WTC11 (cell line): ENCODE measurements around the gene UPF2. TPM values are rescaled to one million over a fixed set of nuclear protein-coding genes. Genes with fewer than 3 reads are reported as not detected.

Source experiments
- ATAC-seq: fragments of 200-7000 bp; cut with Tn5 transposase; 2 replicates; pipeline ENCODE4 v1.10.0; 2021; ENCODE audit warnings: mild to moderate bottlenecking, moderate library complexity
- CTCF ChIA-PET: fragments of 300-600 bp; sonication (Branson Sonifier 250); formaldehyde crosslinking; loops from one replicate; lab custom pipeline; 2021; ENCODE audit warnings: antibody characterized with exemption; lab: Charles Lee
- POLR2A ChIA-PET: fragments of 350-600 bp; sonication (Branson Sonifier 250); formaldehyde crosslinking; loops from one replicate; lab custom pipeline; 2021; ENCODE audit warnings: antibody characterized with exemption; lab: Charles Lee
- DNase-seq: peaks from one replicate; pipeline ENCODE4 v3.0.0; 2021; ENCODE audit warnings: low spot score
- H3K27ac Mint-ChIP-seq: 2 replicates; pipeline ENCODE4 v1.8.0; 2021; ENCODE audit warnings: mixed read lengths
- H3K27me3 Mint-ChIP-seq: 2 replicates; pipeline ENCODE4 v1.8.0; 2021; ENCODE audit warnings: low read depth, mild to moderate bottlenecking, moderate library complexity, mixed read lengths
- H3K36me3 Mint-ChIP-seq: 2 replicates; pipeline ENCODE4 v1.8.0; 2021; ENCODE audit warnings: mixed read lengths
- H3K4me1 Mint-ChIP-seq: 2 replicates; pipeline ENCODE4 v1.8.0; 2022; ENCODE audit warnings: mixed read lengths
- H3K4me3 Mint-ChIP-seq: 2 replicates; pipeline ENCODE4 v1.8.0; 2021; ENCODE audit warnings: mild to moderate bottlenecking, moderate library complexity, mixed read lengths
- H3K9me3 Mint-ChIP-seq: 2 replicates; pipeline ENCODE4 v1.8.0; 2021; ENCODE audit warnings: mixed read lengths
- ATF1 ChIP-seq: sonication (generic); formaldehyde crosslinking; IDR thresholded peaks from 2 replicates; pipeline ENCODE4 v1.8.1; 2023; ENCODE audit warnings: mild to moderate bottlenecking, moderate library complexity, missing genetic modification reagents
- ELF4 ChIP-seq: sonication (generic); formaldehyde crosslinking; IDR thresholded peaks from 2 replicates; pipeline ENCODE4 v1.8.1; 2022; ENCODE audit warnings: low read depth, mild to moderate bottlenecking, moderate library complexity, missing genetic modification reagents
- GABPB1 ChIP-seq: sonication (generic); formaldehyde crosslinking; IDR thresholded peaks from 2 replicates; pipeline ENCODE4 v1.8.1; 2023; ENCODE audit warnings: mild to moderate bottlenecking, missing genetic modification reagents
- MXD4 ChIP-seq: fragments of 250-450 bp; sonication (Bioruptor Pico); IDR thresholded peaks from 2 replicates; pipeline ENCODE4 v1.8.0; 2021; ENCODE audit warnings: mild to moderate bottlenecking, moderate library complexity, borderline replicate concordance
- NFYB ChIP-seq: sonication (generic); formaldehyde crosslinking; conservative IDR thresholded peaks from 2 replicates; pipeline ENCODE4 v1.8.0; 2022; ENCODE audit warnings: low read depth, missing genetic modification reagents
- NR2C2 ChIP-seq: sonication (generic); formaldehyde crosslinking; IDR thresholded peaks from 2 replicates; pipeline ENCODE4 v1.8.0; 2022; ENCODE audit warnings: mild to moderate bottlenecking, missing genetic modification reagents
- SMAD4 ChIP-seq: sonication (generic); formaldehyde crosslinking; IDR thresholded peaks from 2 replicates; pipeline ENCODE4 v1.8.0; 2022; ENCODE audit warnings: mild to moderate bottlenecking, missing genetic modification reagents
- SP1 ChIP-seq: sonication (generic); formaldehyde crosslinking; conservative IDR thresholded peaks from 2 replicates; pipeline ENCODE4 v1.8.1; 2022; ENCODE audit warnings: missing genetic modification reagents
- ZNF121 ChIP-seq: sonication (generic); formaldehyde crosslinking; IDR thresholded peaks from 2 replicates; pipeline ENCODE4 v1.8.0; 2023; ENCODE audit warnings: missing genetic modification reagents
- total RNA-seq: library from RNA; stranded (reverse); gene quantifications from 3 replicates; pipeline ENCODE4 v1.2.3, GENCODE V29; 2021
- TF ChIP-seq, protein P1 (sequence below): fragments of 200-600 bp; IDR thresholded peaks from 2 replicates; pipeline ENCODE4 v1.8.0; 2022; ENCODE audit warnings: antibody characterized with exemption
- TF ChIP-seq, protein P2 (sequence below): sonication (generic); formaldehyde crosslinking; IDR thresholded peaks from 2 replicates; pipeline ENCODE4 v1.8.1; 2023; ENCODE audit warnings: mild to moderate bottlenecking, missing genetic modification reagents
- TF ChIP-seq, protein P3 (sequence below): fragments of 250-450 bp; sonication (Bioruptor Pico); IDR thresholded peaks from 2 replicates; pipeline ENCODE4 v1.9.0; 2021; ENCODE audit warnings: mild to moderate bottlenecking, borderline replicate concordance
- TF ChIP-seq, protein P4 (sequence below): fragments of 250-450 bp; sonication (Bioruptor Pico); IDR thresholded peaks from 2 replicates; pipeline ENCODE4 v1.9.0; 2021; ENCODE audit warnings: moderate library complexity, mild to moderate bottlenecking, inconsistent platforms, borderline replicate concordance
- TF ChIP-seq, protein P5 (sequence below): sonication (generic); formaldehyde crosslinking; IDR thresholded peaks from 2 replicates; pipeline ENCODE4 v1.8.1; 2022; ENCODE audit warnings: low read depth, missing genetic modification reagents, borderline replicate concordance
- TF ChIP-seq, protein P6 (sequence below): fragments of 250-450 bp; sonication (Bioruptor Pico); conservative IDR thresholded peaks from 2 replicates; pipeline ENCODE4 v1.9.0; 2021; ENCODE audit warnings: mild to moderate bottlenecking
- TF ChIP-seq, protein P7 (sequence below): sonication (generic); formaldehyde crosslinking; IDR thresholded peaks from 2 replicates; pipeline ENCODE4 v1.8.1; 2022; ENCODE audit warnings: missing genetic modification reagents, borderline replicate concordance
- TF ChIP-seq, protein P8 (sequence below): sonication (generic); formaldehyde crosslinking; IDR thresholded peaks from 2 replicates; pipeline ENCODE4 v1.8.1; 2023; ENCODE audit warnings: mild to moderate bottlenecking, missing genetic modification reagents

The UPF2 gene
- total RNA-seq, 1 experiment from 2014 or later, result 24.3 TPM

DNA sequence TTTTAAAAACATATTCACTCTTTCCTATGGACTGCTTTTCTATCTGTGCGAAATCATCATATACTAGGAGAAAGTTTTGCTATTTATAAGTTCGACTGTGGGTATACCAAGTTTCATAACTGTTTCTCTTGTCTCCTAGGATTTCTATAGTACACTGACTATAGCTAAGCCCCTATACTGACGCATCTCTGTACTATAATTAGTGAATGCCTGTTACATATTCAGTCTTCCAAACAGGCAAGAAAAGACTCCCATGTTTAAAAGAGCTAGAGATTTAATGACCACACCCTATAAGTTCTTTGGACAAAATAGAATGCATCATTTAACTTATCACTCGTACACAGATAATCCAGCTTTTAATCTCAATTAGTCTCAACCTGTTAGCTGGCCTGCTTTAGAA, 80.8 kb downstream of the UPF2 start:
- ChIA-PET CTCF (no interaction called here), POLR2A (no interaction called here)
- H3K4me1 Mint-ChIP-seq, result no peaks in the 10 kb centered on the region
- no peak for ATAC-seq
- no peaks in the 10 kb centered on the region for H3K27me3 Mint-ChIP-seq
- peaks cover 4% of the 10 kb centered on the region; the same call in 1 of the 2 replicates for H3K9me3 Mint-ChIP-seq
- no peak for DNase-seq
- no peak overlapping the region for H3K27ac Mint-ChIP-seq
- TF ChIP-seq, protein P1, sequence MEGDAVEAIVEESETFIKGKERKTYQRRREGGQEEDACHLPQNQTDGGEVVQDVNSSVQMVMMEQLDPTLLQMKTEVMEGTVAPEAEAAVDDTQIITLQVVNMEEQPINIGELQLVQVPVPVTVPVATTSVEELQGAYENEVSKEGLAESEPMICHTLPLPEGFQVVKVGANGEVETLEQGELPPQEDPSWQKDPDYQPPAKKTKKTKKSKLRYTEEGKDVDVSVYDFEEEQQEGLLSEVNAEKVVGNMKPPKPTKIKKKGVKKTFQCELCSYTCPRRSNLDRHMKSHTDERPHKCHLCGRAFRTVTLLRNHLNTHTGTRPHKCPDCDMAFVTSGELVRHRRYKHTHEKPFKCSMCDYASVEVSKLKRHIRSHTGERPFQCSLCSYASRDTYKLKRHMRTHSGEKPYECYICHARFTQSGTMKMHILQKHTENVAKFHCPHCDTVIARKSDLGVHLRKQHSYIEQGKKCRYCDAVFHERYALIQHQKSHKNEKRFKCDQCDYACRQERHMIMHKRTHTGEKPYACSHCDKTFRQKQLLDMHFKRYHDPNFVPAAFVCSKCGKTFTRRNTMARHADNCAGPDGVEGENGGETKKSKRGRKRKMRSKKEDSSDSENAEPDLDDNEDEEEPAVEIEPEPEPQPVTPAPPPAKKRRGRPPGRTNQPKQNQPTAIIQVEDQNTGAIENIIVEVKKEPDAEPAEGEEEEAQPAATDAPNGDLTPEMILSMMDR, result no peak
- TF ChIP-seq, protein P2, sequence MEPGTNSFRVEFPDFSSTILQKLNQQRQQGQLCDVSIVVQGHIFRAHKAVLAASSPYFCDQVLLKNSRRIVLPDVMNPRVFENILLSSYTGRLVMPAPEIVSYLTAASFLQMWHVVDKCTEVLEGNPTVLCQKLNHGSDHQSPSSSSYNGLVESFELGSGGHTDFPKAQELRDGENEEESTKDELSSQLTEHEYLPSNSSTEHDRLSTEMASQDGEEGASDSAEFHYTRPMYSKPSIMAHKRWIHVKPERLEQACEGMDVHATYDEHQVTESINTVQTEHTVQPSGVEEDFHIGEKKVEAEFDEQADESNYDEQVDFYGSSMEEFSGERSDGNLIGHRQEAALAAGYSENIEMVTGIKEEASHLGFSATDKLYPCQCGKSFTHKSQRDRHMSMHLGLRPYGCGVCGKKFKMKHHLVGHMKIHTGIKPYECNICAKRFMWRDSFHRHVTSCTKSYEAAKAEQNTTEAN (CRISPR knock-in tag), result no peak
- TF ChIP-seq NFYB (CRISPR knock-in tag) (no peak), ATF1 (no peak), SMAD4 (CRISPR knock-in tag) (no peak), MXD4 (CRISPR knock-in tag) (no peak), NR2C2 (CRISPR knock-in tag) (no peak), SP1 (CRISPR knock-in tag) (no peak), ELF4 (CRISPR knock-in tag) (no peak), ZNF121 (CRISPR knock-in tag) (no peak), GABPB1 (no peak)
- TF ChIP-seq, protein P3, sequence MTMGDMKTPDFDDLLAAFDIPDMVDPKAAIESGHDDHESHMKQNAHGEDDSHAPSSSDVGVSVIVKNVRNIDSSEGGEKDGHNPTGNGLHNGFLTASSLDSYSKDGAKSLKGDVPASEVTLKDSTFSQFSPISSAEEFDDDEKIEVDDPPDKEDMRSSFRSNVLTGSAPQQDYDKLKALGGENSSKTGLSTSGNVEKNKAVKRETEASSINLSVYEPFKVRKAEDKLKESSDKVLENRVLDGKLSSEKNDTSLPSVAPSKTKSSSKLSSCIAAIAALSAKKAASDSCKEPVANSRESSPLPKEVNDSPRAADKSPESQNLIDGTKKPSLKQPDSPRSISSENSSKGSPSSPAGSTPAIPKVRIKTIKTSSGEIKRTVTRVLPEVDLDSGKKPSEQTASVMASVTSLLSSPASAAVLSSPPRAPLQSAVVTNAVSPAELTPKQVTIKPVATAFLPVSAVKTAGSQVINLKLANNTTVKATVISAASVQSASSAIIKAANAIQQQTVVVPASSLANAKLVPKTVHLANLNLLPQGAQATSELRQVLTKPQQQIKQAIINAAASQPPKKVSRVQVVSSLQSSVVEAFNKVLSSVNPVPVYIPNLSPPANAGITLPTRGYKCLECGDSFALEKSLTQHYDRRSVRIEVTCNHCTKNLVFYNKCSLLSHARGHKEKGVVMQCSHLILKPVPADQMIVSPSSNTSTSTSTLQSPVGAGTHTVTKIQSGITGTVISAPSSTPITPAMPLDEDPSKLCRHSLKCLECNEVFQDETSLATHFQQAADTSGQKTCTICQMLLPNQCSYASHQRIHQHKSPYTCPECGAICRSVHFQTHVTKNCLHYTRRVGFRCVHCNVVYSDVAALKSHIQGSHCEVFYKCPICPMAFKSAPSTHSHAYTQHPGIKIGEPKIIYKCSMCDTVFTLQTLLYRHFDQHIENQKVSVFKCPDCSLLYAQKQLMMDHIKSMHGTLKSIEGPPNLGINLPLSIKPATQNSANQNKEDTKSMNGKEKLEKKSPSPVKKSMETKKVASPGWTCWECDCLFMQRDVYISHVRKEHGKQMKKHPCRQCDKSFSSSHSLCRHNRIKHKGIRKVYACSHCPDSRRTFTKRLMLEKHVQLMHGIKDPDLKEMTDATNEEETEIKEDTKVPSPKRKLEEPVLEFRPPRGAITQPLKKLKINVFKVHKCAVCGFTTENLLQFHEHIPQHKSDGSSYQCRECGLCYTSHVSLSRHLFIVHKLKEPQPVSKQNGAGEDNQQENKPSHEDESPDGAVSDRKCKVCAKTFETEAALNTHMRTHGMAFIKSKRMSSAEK (CRISPR knock-in tag), result no peak
- TF ChIP-seq, protein P4, sequence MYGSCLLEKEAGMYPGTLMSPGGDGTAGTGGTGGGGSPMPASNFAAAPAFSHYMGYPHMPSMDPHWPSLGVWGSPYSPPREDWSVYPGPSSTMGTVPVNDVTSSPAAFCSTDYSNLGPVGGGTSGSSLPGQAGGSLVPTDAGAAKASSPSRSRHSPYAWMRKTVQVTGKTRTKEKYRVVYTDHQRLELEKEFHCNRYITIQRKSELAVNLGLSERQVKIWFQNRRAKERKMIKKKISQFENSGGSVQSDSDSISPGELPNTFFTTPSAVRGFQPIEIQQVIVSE, result no peak
- TF ChIP-seq, protein P5, sequence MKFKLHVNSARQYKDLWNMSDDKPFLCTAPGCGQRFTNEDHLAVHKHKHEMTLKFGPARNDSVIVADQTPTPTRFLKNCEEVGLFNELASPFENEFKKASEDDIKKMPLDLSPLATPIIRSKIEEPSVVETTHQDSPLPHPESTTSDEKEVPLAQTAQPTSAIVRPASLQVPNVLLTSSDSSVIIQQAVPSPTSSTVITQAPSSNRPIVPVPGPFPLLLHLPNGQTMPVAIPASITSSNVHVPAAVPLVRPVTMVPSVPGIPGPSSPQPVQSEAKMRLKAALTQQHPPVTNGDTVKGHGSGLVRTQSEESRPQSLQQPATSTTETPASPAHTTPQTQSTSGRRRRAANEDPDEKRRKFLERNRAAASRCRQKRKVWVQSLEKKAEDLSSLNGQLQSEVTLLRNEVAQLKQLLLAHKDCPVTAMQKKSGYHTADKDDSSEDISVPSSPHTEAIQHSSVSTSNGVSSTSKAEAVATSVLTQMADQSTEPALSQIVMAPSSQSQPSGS (CRISPR knock-in tag), result no peak
- TF ChIP-seq, protein P6, sequence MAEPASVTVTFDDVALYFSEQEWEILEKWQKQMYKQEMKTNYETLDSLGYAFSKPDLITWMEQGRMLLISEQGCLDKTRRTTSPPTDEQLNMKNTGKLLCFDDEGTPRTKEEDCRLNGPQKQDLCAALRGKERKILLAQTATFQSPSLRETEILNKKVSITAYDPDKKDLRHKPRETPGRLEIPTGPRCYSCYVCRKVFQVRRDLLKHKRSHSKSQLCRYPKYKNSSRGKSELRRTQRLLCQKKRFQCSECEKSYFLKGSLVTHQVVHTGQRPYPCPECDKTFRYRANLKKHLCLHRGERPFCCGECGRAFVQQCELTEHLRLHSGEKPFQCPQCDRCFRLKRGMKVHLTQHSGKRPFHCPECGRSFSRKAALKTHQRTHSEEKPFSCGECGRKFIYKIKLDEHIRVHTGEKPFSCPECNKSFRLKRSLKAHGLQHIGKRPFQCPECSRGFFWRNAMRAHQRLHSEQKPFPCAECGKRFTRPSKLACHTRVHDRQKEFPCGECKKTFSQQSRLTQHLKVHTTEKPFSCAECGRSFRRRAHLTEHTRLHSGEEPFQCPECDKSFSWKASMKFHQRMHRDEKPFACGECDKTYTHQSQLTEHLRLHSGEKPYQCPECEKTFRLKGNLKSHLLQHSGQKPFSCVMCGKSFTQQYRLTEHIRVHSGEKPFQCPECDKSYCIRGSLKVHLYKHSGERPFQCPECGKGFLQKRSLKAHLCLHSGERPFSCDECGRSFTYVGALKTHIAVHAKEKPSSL (CRISPR knock-in tag), result no peak
- TF ChIP-seq, protein P7, sequence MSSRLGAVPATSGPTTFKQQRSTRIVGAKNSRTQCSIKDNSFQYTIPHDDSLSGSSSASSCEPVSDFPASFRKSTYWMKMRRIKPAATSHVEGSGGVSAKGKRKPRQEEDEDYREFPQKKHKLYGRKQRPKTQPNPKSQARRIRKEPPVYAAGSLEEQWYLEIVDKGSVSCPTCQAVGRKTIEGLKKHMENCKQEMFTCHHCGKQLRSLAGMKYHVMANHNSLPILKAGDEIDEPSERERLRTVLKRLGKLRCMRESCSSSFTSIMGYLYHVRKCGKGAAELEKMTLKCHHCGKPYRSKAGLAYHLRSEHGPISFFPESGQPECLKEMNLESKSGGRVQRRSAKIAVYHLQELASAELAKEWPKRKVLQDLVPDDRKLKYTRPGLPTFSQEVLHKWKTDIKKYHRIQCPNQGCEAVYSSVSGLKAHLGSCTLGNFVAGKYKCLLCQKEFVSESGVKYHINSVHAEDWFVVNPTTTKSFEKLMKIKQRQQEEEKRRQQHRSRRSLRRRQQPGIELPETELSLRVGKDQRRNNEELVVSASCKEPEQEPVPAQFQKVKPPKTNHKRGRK (CRISPR knock-in tag), result no peak
- TF ChIP-seq, protein P8, sequence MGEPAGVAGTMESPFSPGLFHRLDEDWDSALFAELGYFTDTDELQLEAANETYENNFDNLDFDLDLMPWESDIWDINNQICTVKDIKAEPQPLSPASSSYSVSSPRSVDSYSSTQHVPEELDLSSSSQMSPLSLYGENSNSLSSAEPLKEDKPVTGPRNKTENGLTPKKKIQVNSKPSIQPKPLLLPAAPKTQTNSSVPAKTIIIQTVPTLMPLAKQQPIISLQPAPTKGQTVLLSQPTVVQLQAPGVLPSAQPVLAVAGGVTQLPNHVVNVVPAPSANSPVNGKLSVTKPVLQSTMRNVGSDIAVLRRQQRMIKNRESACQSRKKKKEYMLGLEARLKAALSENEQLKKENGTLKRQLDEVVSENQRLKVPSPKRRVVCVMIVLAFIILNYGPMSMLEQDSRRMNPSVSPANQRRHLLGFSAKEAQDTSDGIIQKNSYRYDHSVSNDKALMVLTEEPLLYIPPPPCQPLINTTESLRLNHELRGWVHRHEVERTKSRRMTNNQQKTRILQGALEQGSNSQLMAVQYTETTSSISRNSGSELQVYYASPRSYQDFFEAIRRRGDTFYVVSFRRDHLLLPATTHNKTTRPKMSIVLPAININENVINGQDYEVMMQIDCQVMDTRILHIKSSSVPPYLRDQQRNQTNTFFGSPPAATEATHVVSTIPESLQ (CRISPR knock-in tag), result no peak
- TF ChIP-seq, all 79 proteins: peak for 0
- Mint-ChIP-seq H3K36me3 (peaks cover 48% of the 10 kb centered on the region), H3K4me3 (no peak overlapping the region)
